Type B pancreatic cell (in vitro differentiated cells): Measurements from ENCODE around the gene RUNDC1. TPM values are rescaled to one million over a fixed set of nuclear protein-coding genes. Genes with fewer than 3 reads are reported as not detected.

ENCODE experiments used
- DNase-seq: peaks from one replicate; pipeline ENCODE4 v3.0.0; 2021; ENCODE audit warnings: mixed read lengths; ENCODE audit not compliant: unreplicated experiment; ENCODE audit errors: extremely low spot score
- H3K27ac Mint-ChIP-seq: 2 replicates; pipeline ENCODE4 v1.8.0; 2021; ENCODE audit warnings: mild to moderate bottlenecking, mixed read lengths
- H3K27me3 Mint-ChIP-seq: 2 replicates; pipeline ENCODE4 v1.8.0; 2021; ENCODE audit warnings: mixed read lengths
- H3K36me3 Mint-ChIP-seq: 2 replicates; pipeline ENCODE4 v1.8.0; 2021; ENCODE audit warnings: mixed read lengths
- H3K4me1 Mint-ChIP-seq: one replicate; pipeline ENCODE4 v1.8.0; 2021; ENCODE audit warnings: mixed read lengths; ENCODE audit not compliant: unreplicated experiment
- H3K4me3 Mint-ChIP-seq: 2 replicates; pipeline ENCODE4 v1.8.0; 2021; ENCODE audit warnings: mild to moderate bottlenecking, mixed read lengths
- H3K9me3 Mint-ChIP-seq: 2 replicates; pipeline ENCODE4 v1.8.0; 2021; ENCODE audit warnings: mixed read lengths
- total RNA-seq: library from RNA; stranded (reverse); gene quantifications from 2 replicates; pipeline ENCODE4 v1.2.1, GENCODE V29; 2021; ENCODE audit warnings: low replicate concordance
- TF ChIP-seq, protein P1 (sequence below): fragments of 200-600 bp; sonication (generic); conservative IDR thresholded peaks from 2 replicates; pipeline ENCODE4 v1.5.0; 2021; ENCODE audit warnings: antibody characterized with exemption, mild to moderate bottlenecking

RUNDC1 gene
- total RNA-seq, 1 donor from 2014 or later, result 18.2 TPM

DNA sequence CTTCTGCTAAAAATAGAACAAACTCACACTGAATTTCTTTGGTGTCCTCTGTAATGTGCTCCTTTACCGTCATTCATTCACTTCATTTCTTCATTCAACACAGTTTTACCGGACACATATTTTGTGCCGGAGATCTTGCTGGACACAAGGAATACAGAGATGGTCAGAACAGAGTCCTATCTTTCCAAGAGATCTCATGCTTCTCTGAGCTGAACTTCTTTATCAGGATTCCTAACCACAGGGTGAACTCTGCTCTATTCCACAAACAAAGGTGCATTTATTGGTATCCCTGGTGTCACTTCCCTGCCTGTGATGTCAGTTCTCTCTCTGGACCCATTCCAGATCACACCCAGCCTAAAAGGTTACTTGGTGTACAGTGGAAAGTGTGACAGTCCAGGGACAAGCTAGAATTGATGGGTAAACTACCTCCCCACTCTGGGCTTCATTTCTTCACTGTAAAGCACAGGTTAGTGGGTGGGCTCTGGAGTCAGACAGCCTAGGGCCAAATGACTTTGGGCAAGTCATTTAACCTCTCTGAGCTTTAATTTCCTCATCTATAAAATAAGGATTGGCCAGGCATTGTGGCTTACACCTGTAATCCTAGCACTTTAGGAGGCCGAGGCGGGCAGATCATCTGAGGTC is 30.4 kb downstream of the RUNDC1 start:
- TF ChIP-seq, protein P1, sequence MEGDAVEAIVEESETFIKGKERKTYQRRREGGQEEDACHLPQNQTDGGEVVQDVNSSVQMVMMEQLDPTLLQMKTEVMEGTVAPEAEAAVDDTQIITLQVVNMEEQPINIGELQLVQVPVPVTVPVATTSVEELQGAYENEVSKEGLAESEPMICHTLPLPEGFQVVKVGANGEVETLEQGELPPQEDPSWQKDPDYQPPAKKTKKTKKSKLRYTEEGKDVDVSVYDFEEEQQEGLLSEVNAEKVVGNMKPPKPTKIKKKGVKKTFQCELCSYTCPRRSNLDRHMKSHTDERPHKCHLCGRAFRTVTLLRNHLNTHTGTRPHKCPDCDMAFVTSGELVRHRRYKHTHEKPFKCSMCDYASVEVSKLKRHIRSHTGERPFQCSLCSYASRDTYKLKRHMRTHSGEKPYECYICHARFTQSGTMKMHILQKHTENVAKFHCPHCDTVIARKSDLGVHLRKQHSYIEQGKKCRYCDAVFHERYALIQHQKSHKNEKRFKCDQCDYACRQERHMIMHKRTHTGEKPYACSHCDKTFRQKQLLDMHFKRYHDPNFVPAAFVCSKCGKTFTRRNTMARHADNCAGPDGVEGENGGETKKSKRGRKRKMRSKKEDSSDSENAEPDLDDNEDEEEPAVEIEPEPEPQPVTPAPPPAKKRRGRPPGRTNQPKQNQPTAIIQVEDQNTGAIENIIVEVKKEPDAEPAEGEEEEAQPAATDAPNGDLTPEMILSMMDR, result no peak
- Mint-ChIP-seq H3K36me3 (peaks cover 7% of the 10 kb centered on the region), H3K4me1 (peaks cover 20% of the 10 kb centered on the region), H3K27ac (peak overlapping the region; percentile 80), H3K27me3 (no peaks in the 10 kb centered on the region), H3K9me3 (no peaks in the 10 kb centered on the region), H3K4me3 (no peak overlapping the region)
- DNase-seq, result no peak

DNA sequence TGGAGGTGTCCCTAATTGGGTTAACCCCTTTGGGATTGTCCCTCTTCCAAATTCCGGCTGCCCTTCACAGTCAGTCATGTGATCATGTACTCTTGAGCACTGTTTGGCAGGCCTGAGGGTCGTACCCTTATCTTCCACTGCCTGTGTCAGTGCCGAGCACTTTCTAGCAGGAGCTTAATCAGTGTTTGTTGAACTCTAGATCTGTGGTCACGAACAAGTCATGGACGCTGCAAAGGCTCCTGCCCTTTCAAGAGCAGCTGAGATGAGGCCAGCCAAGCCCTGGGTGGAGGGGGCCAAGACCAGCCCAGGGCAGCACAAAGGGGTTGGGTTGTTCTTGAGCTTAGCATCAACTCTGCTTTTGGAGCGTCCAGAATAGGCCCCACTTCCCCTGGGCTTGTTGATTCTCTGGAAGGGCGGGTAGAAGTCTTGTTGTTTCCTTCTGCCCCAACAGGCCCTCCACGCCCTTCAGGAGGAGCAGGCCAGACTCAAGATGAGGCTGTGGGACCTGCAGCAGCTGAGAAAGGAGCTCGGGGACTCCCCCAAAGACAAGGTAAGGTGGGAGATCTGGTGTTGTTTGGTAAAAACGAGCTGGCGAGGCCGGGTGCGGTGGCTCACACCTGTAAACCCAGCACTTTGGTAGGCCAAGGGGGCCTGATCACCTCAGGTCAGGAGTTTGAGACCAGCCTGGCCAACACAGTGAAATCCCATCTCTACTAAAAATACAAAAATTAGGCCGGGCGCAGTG is 31.5 kb downstream of the RUNDC1 start:
- no peak for DNase-seq
- Mint-ChIP-seq H3K4me1 (peaks cover 14% of the 10 kb centered on the region), H3K36me3 (peaks cover 7% of the 10 kb centered on the region), H3K4me3 (no peak overlapping the region), H3K9me3 (no peaks in the 10 kb centered on the region), H3K27ac (peak overlapping the region; percentile 61), H3K27me3 (no peaks in the 10 kb centered on the region)
- TF ChIP-seq, protein P1, result no peak

DNA sequence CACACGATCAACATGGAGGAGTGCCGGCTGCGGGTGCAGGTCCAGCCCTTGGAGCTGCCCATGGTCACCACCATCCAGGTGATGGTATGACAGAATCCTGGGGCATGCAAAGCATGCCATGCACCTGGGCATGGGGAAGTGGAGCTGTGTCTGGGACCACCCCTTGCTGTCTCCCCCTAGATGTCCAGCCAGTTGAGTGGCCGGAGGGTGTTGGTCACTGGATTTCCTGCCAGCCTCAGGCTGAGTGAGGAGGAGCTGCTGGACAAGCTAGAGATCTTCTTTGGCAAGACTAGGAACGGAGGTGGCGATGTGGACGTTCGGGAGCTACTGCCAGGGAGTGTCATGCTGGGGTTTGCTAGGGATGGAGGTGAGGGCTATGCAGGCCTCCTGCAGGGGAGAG is 32.9 kb downstream of the RUNDC1 start:
- peaks cover 20% of the 10 kb centered on the region for H3K4me1 Mint-ChIP-seq
- H3K36me3 Mint-ChIP-seq, result peaks cover 11% of the 10 kb centered on the region
- no peak for DNase-seq
- H3K4me3 Mint-ChIP-seq, result no peak overlapping the region
- no peaks in the 10 kb centered on the region for H3K9me3 Mint-ChIP-seq
- TF ChIP-seq, protein P1, result no peak
- no peaks in the 10 kb centered on the region for H3K27me3 Mint-ChIP-seq
- H3K27ac Mint-ChIP-seq, result peak overlapping the region; percentile 23

DNA sequence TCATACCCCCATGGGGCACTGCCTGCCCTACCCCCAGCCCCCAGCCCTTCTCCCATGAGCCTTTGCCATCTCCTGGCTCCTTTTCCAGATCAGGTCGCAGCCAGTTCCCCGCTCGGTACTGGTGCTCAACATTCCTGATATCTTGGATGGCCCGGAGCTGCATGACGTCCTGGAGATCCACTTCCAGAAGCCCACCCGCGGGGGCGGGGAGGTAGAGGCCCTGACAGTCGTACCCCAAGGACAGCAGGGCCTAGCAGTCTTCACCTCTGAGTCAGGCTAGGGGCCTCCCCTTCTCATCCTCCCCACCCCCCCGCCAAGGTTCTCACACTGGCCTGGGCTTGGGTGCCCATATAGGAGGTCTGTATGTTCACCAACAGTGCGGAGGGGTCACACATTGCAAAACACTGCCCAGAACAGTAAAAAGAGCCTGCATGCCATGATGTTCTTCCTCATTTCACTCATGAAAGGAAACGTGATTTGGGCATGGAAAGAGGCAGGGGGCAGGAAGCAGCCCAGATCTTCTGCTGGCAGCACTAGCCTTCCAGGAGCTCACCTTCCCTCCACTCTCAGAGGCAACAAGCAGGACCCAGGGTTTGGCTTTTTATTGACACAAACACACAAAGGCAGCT is 33.8 kb downstream of the RUNDC1 start:
- Mint-ChIP-seq H3K27ac (peak overlapping the region; percentile 26), H3K4me3 (no peak overlapping the region), H3K4me1 (peaks cover 29% of the 10 kb centered on the region), H3K27me3 (no peaks in the 10 kb centered on the region), H3K36me3 (peaks cover 11% of the 10 kb centered on the region), H3K9me3 (no peaks in the 10 kb centered on the region)
- no peak for DNase-seq
- TF ChIP-seq, protein P1, result no peak

DNA sequence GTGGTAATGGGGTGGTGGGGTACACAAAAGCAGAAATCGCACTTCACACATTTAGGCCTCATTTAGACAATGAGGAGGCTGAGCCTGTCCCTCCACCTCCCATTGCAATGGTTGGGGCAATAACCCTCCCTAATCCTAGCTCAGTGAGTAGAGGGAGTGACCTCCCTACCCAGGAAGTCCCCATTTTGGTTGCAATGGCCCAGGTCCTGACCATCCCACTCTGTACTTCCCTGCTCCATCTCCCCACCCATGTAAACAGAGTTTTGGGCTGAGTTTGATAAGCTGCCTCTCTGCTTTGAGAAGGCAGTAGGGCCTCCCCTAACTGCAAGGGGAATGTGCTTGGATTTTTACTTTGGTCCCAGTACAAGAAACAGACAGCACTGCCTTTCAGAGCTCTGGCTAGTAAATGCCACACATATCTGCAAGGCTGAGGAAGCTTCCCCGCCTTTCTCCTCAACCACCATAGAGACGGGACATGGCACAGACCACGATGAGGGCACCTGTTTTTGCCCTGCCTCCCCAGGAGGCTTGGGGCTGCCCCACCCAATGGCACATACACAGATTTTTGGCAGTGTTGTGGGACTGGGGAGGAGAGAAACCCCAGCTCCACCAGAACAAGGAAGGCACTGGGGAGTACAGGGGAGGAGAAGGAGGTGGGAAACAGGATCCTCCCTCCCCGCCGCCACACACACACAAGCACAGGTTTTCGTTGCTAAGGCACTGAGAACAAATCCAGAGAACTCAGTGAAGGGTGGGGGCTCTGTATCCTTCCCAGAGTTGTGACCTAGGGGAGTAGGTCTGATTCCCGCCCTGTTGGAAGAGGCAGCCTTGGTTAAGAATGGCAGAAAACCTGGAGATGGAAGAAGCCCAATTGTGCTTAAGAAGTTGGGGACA is 34.5 kb downstream of the RUNDC1 start:
- no peak for DNase-seq
- no peaks in the 10 kb centered on the region for H3K9me3 Mint-ChIP-seq
- peak overlapping the region; percentile 26 for H3K27ac Mint-ChIP-seq
- H3K4me3 Mint-ChIP-seq, result no peak overlapping the region
- TF ChIP-seq, protein P1, result no peak
- peaks cover 36% of the 10 kb centered on the region for H3K4me1 Mint-ChIP-seq
- peaks cover 11% of the 10 kb centered on the region for H3K36me3 Mint-ChIP-seq
- H3K27me3 Mint-ChIP-seq, result no peaks in the 10 kb centered on the region
